GM06990 (cell line): ENCODE results near the gene DLG2.

Source experiments
- DNase-seq: peaks from one replicate; pipeline ENCODE4 v3.0.0-alpha.2; 2011; ENCODE audit not compliant: insufficient read length; ENCODE audit errors: extremely low read depth
- H3K27me3 ChIP-seq: replicated peaks from 2 replicates; pipeline ENCODE4 v1.6.0; 2011; ENCODE audit warnings: low read length; ENCODE audit not compliant: control insufficient read depth, insufficient read depth
- H3K36me3 ChIP-seq: 2 replicates; pipeline ENCODE4 v1.5.1; 2011; ENCODE audit warnings: low read length; ENCODE audit not compliant: control insufficient read depth, insufficient read depth
- H3K4me3 ChIP-seq: replicated peaks from 2 replicates; pipeline ENCODE4 v1.5.1; 2011; ENCODE audit warnings: low read depth, mild to moderate bottlenecking, control low read depth, low read length
- CTCF ChIP-seq: IDR thresholded peaks from 2 replicates; pipeline ENCODE4 v1.5.1; 2011; ENCODE audit warnings: low read length, control low read depth, mild to moderate bottlenecking, inconsistent platforms; ENCODE audit not compliant: insufficient read depth, poor library complexity, severe bottlenecking

DLG2 gene

GRCh38 chr11:83659466-83659865 is 1967.7 kb downstream of the DLG2 start:
- DNase-seq, result no peak
- no peak overlapping the region for H3K4me3 ChIP-seq
- H3K27me3 ChIP-seq, result no peaks in the 10 kb centered on the region
- no peaks in the 10 kb centered on the region for H3K36me3 ChIP-seq
- no peak for TF ChIP-seq CTCF

- DNase-seq, result no peak
- H3K27me3 ChIP-seq, result no peaks in the 10 kb centered on the region
- TF ChIP-seq CTCF, result no peak
- no peaks in the 10 kb centered on the region for H3K36me3 ChIP-seq
- H3K4me3 ChIP-seq, result no peak overlapping the region
Measured at GRCh38 chr11:83656796-83657330, 1970.3 kb downstream of the DLG2 start.

GRCh38 chr11:83655976-83656375 is 1971.2 kb downstream of the DLG2 start:
- H3K27me3 ChIP-seq, result no peaks in the 10 kb centered on the region
- TF ChIP-seq CTCF, result no peak
- H3K36me3 ChIP-seq, result no peaks in the 10 kb centered on the region
- no peak for DNase-seq
- no peak overlapping the region for H3K4me3 ChIP-seq

- H3K27me3 ChIP-seq, result no peaks in the 10 kb centered on the region
- DNase-seq, result no peak
- H3K36me3 ChIP-seq, result no peaks in the 10 kb centered on the region
- H3K4me3 ChIP-seq, result no peak overlapping the region
- TF ChIP-seq CTCF, result no peak
Measured at GRCh38 chr11:83649528-83649855, 1977.7 kb downstream of the DLG2 start.

- DNase-seq, result no peak
- Histone ChIP-seq H3K27me3 (no peaks in the 10 kb centered on the region), H3K36me3 (no peaks in the 10 kb centered on the region), H3K4me3 (no peak overlapping the region)
- no peak for TF ChIP-seq CTCF
Measured at GRCh38 chr11:83648610-83649527, 1978.3 kb downstream of the DLG2 start.
